ENCODE results near the gene ZFAND3.

- no peak for TF ChIP-seq POLR2A (IDR thresholded peaks at IDR 0.05; ENCODE audit: low read depth, low read length)
- no peak for TF ChIP-seq CTCF (conservative IDR thresholded peaks at IDR 0.05; ENCODE audit: low read depth, low read length)
- no peak for TF ChIP-seq ELK1 (IDR thresholded peaks at IDR 0.05; ENCODE audit: borderline replicate concordance, low read depth, low read length)
- no peak for TF ChIP-seq RFX5 (IDR thresholded peaks at IDR 0.05; ENCODE audit: low read depth, low read length)
- no peak for TF ChIP-seq RAD21 (IDR thresholded peaks at IDR 0.05; ENCODE audit: low read length)
- no peak for TF ChIP-seq MXI1 (IDR thresholded peaks at IDR 0.05; ENCODE audit: borderline replicate concordance, low read depth, low read length)
- TF ChIP-seq SMC3 (IDR thresholded peaks at IDR 0.05; ENCODE audit: low read depth, low read length) = no peak
- TF ChIP-seq BHLHE40 (IDR thresholded peaks at IDR 0.05; ENCODE audit: low read depth, low read length) = no peak
- TF ChIP-seq RCOR1 (IDR thresholded peaks at IDR 0.05; ENCODE audit: insufficient replicate concordance, low read length) = no peak
- TF ChIP-seq USF2 (IDR thresholded peaks at IDR 0.05; ENCODE audit: low read depth, low read length) = no peak
Measured at GRCh38 chr6:37847704-37848103, 28.2 kb downstream of the ZFAND3 start.

Measured in IMR-90 (cell line).